Left ventricle myocardium inferior (tissue), 1 donor: ENCODE data around the gene CLEC2L. TPM values are rescaled to one million over a fixed set of nuclear protein-coding genes. Genes with fewer than 3 reads are reported as not detected.

Experiments
- DNase-seq: peaks from one replicate; pipeline ENCODE4 v3.0.0-alpha.2; 2020
- H3K27ac ChIP-seq: fragments of 200-600 bp; replicated peaks from 2 replicates; pipeline ENCODE4 v1.8.0; 2021
- H3K27me3 ChIP-seq: fragments of 200-600 bp; 2 replicates; pipeline ENCODE4 v1.8.0; 2021; ENCODE audit warnings: low read depth
- H3K36me3 ChIP-seq: fragments of 200-600 bp; 2 replicates; pipeline ENCODE4 v1.8.0; 2021
- H3K4me1 ChIP-seq: fragments of 200-600 bp; 2 replicates; pipeline ENCODE4 v1.8.0; 2021
- H3K4me3 ChIP-seq: fragments of 200-600 bp; 2 replicates; pipeline ENCODE4 v1.8.0; 2021; ENCODE audit warnings: mild to moderate bottlenecking, moderate library complexity
- H3K9me3 ChIP-seq: fragments of 200-600 bp; replicated peaks from 2 replicates; pipeline ENCODE4 v1.8.0; 2021
- CTCF ChIP-seq: fragments of 200-600 bp; IDR thresholded peaks from 2 replicates; pipeline ENCODE4 v1.8.0; 2021; ENCODE audit warnings: antibody characterized with exemption, mild to moderate bottlenecking, borderline replicate concordance
- intact Hi-C: fragments of 100-400 bp; cut with micrococcal nuclease; formaldehyde crosslinking; loops from one replicate; pipeline ENCODE4 v1.11.0; 2022
- total RNA-seq: library from RNA; stranded (reverse); fragmentation: NEBNext Ultra II Directional; extraction: Animal tissue kit (Norgen Biotek cat#: 25700); gene quantifications from one replicate; pipeline ENCODE4 v1.2.1, GENCODE V29; 2021
- donor health status: DM: no; HTN: yes; CAD: no; lungs with severe emphysema.

CLEC2L gene
- total RNA-seq, 1 donor from 2014 or later = 0.25 TPM

GRCh38 chr7:139587535-139587934 lies 64.0 kb downstream of the CLEC2L start:
- Histone ChIP-seq H3K27ac (no peak overlapping the region), H3K4me1 (peaks cover 8% of the 10 kb centered on the region), H3K9me3 (no peaks in the 10 kb centered on the region), H3K4me3 (no peak overlapping the region), H3K36me3 (peaks cover 98% of the 10 kb centered on the region), H3K27me3 (no peaks in the 10 kb centered on the region)
- no peak for TF ChIP-seq CTCF
- no peak for DNase-seq
- intact Hi-C loops = no loop called here

- Histone ChIP-seq H3K27ac (no peak overlapping the region), H3K27me3 (no peaks in the 10 kb centered on the region), H3K9me3 (no peaks in the 10 kb centered on the region), H3K36me3 (peaks cover 98% of the 10 kb centered on the region), H3K4me3 (no peak overlapping the region), H3K4me1 (peaks cover 8% of the 10 kb centered on the region)
- no peak for DNase-seq
- no peak for TF ChIP-seq CTCF
- intact Hi-C loops = no loop called here
Measured at GRCh38 chr7:139588632-139589031, 65.1 kb downstream of the CLEC2L start.

GRCh38 chr7:139589474-139589873 lies 66.0 kb downstream of the CLEC2L start:
- H3K4me1 ChIP-seq = peaks cover 8% of the 10 kb centered on the region
- TF ChIP-seq CTCF = no peak
- H3K4me3 ChIP-seq = no peak overlapping the region
- DNase-seq = no peak
- no peak overlapping the region for H3K27ac ChIP-seq
- H3K9me3 ChIP-seq = no peaks in the 10 kb centered on the region
- intact Hi-C loops = no loop called here
- peaks cover 97% of the 10 kb centered on the region for H3K36me3 ChIP-seq
- no peaks in the 10 kb centered on the region for H3K27me3 ChIP-seq

GRCh38 chr7:139591550-139592195 lies 68.2 kb downstream of the CLEC2L start:
- intact Hi-C loops = no loop called here
- H3K4me3 ChIP-seq = no peak overlapping the region
- H3K9me3 ChIP-seq = no peaks in the 10 kb centered on the region
- no peak for TF ChIP-seq CTCF
- peaks cover 97% of the 10 kb centered on the region for H3K36me3 ChIP-seq
- no peak for DNase-seq
- no peaks in the 10 kb centered on the region for H3K27me3 ChIP-seq
- peaks cover 8% of the 10 kb centered on the region for H3K4me1 ChIP-seq
- H3K27ac ChIP-seq = no peak overlapping the region

- intact Hi-C loops = no loop called here
- no peak for DNase-seq
Measured at GRCh38 chr7:139592801-139593461, 69.4 kb downstream of the CLEC2L start.

More at GRCh38 chr7:139592801-139593461, 69.4 kb downstream of the CLEC2L start:
- Histone ChIP-seq H3K4me1 (peaks cover 8% of the 10 kb centered on the region), H3K27me3 (no peaks in the 10 kb centered on the region), H3K27ac (no peak overlapping the region), H3K4me3 (no peak overlapping the region), H3K36me3 (peaks cover 97% of the 10 kb centered on the region), H3K9me3 (no peaks in the 10 kb centered on the region)
- no peak for TF ChIP-seq CTCF
